IMR-90 (cell line): Measurements from ENCODE around the gene KRR1. TPM values are rescaled to one million over a fixed set of nuclear protein-coding genes. Genes with fewer than 3 reads are reported as not detected.

Experiments used
- ATAC-seq: fragments of 200-7000 bp; cut with Tn5 transposase; 2 replicates; pipeline ENCODE4 v1.9.1; 2020; ENCODE audit warnings: low read depth, mild to moderate bottlenecking, moderate library complexity
- BruUV-seq: library from RNA; stranded (reverse); fragments of 400-500 nt; replicated peaks from 2 replicates; lab custom pipeline; 2021; lab: Mats Ljungman, UMichigan
- CTCF ChIA-PET: fragments of 300-600 bp; formaldehyde crosslinking; extraction: SDS; loops from one replicate; lab custom pipeline; 2021; ENCODE audit warnings: antibody characterized with exemption; lab: Yijun Ruan, JAX
- POLR2A ChIA-PET: fragments of 300-600 bp; sonication (Branson Sonifier 250); formaldehyde crosslinking; loops from one replicate; lab custom pipeline; 2022; ENCODE audit warnings: antibody characterized with exemption; ENCODE audit not compliant: unreplicated experiment; lab: Charles Lee
- DNase-seq: peaks from one replicate; pipeline ENCODE4 v3.0.0; 2013
- H2AFZ ChIP-seq: replicated peaks from 2 replicates; pipeline ENCODE3; 2013; ENCODE audit warnings: low read length, mild to moderate bottlenecking; ENCODE audit not compliant: poor library complexity
- H2AK5ac ChIP-seq: 2 replicates; pipeline ENCODE4 v1.6.1; 2013; ENCODE audit warnings: low read depth, low read length, inconsistent platforms
- H2AK9ac ChIP-seq: replicated peaks from 2 replicates; pipeline ENCODE3; 2013; ENCODE audit warnings: mild to moderate bottlenecking, low read depth, low read length, moderate library complexity; ENCODE audit not compliant: poor library complexity
- H2BK120ac ChIP-seq: 2 replicates; pipeline ENCODE4 v1.6.1; 2013; ENCODE audit warnings: low read depth, low read length, inconsistent platforms
- H2BK15ac ChIP-seq: 3 replicates; pipeline ENCODE4 v1.6.1; 2013; ENCODE audit warnings: low read depth, low read length, inconsistent platforms
- H2BK20ac ChIP-seq: 2 replicates; pipeline ENCODE4 v1.6.1; 2013; ENCODE audit warnings: low read depth, mild to moderate bottlenecking, inconsistent platforms, low read length, moderate library complexity
- H2BK5ac ChIP-seq: 2 replicates; pipeline ENCODE4 v1.6.1; 2013; ENCODE audit warnings: mild to moderate bottlenecking, low read depth, low read length, inconsistent platforms; ENCODE audit not compliant: poor library complexity, severe bottlenecking
- H3K14ac ChIP-seq: replicated peaks from 2 replicates; pipeline ENCODE4 v1.6.1; 2013; ENCODE audit warnings: low read depth, low read length, inconsistent platforms
- H3K18ac ChIP-seq: 2 replicates; pipeline ENCODE4 v1.6.1; 2013; ENCODE audit warnings: low read depth, low read length, control low read depth
- H3K23ac ChIP-seq: 2 replicates; pipeline ENCODE4 v1.6.1; 2013; ENCODE audit warnings: low read depth, low read length, inconsistent platforms
- H3K27ac ChIP-seq: 2 replicates; pipeline ENCODE4 v1.5.1; 2013; ENCODE audit warnings: mild to moderate bottlenecking, control low read depth, low read length; ENCODE audit not compliant: insufficient read depth
- H3K27me3 ChIP-seq: 2 replicates; pipeline ENCODE4 v1.6.1; 2013; ENCODE audit warnings: low read length; ENCODE audit not compliant: control insufficient read depth, insufficient read depth
- H3K36me3 ChIP-seq: 2 replicates; pipeline ENCODE4 v1.6.1; 2013; ENCODE audit warnings: low read length, mixed read lengths; ENCODE audit not compliant: control insufficient read depth, insufficient read depth
- H3K4ac ChIP-seq: 2 replicates; pipeline ENCODE4 v1.6.1; 2013; ENCODE audit warnings: low read depth, low read length, inconsistent platforms
- H3K4me1 ChIP-seq: 2 replicates; pipeline ENCODE4 v1.6.1; 2013; ENCODE audit warnings: low read length, mixed read lengths; ENCODE audit not compliant: control insufficient read depth, insufficient read depth
- H3K4me2 ChIP-seq: 2 replicates; pipeline ENCODE4 v1.6.1; 2013; ENCODE audit warnings: low read depth, mild to moderate bottlenecking, control low read depth, low read length, moderate library complexity
- H3K4me3 ChIP-seq: 2 replicates; pipeline ENCODE4 v1.5.1; 2013; ENCODE audit warnings: low read depth, mild to moderate bottlenecking, control low read depth, low read length, moderate library complexity; ENCODE audit not compliant: insufficient read depth
- H3K56ac ChIP-seq: 2 replicates; pipeline ENCODE4 v1.6.1; 2013; ENCODE audit warnings: low read length, inconsistent platforms; ENCODE audit not compliant: insufficient read depth; ENCODE audit errors: extremely low read depth
- H3K79me1 ChIP-seq, 2 experiments: 2 replicates each; pipeline ENCODE4 v1.6.1; 2013; ENCODE audit warnings: low read length in 2 of 2, inconsistent platforms in 1 of 2, low read depth in 1 of 2
- H3K9ac ChIP-seq: 2 replicates; pipeline ENCODE4 v1.6.1; 2013; ENCODE audit warnings: low read depth, low read length, control low read depth
- H3K9me1 ChIP-seq: 2 replicates; pipeline ENCODE4 v1.6.1; 2013; ENCODE audit warnings: low read length, inconsistent platforms; ENCODE audit not compliant: insufficient read depth
- H3K9me3 ChIP-seq: 2 replicates; pipeline ENCODE4 v1.6.1; 2013; ENCODE audit warnings: low read length; ENCODE audit not compliant: control insufficient read depth, insufficient read depth
- H4K20me1 ChIP-seq: 2 replicates; pipeline ENCODE4 v1.6.1; 2013; ENCODE audit warnings: low read length, inconsistent platforms; ENCODE audit not compliant: insufficient read depth
- H4K5ac ChIP-seq: 2 replicates; pipeline ENCODE4 v1.6.1; 2013; ENCODE audit warnings: mild to moderate bottlenecking, low read depth, low read length, control low read depth
- H4K8ac ChIP-seq, 2 experiments: 2 replicates each; pipeline ENCODE4 v1.6.1; 2013; ENCODE audit warnings: low read depth in 2 of 2, low read length in 2 of 2, control low read depth in 1 of 2, inconsistent platforms in 1 of 2
- H4K91ac ChIP-seq: 2 replicates; pipeline ENCODE4 v1.6.1; 2013; ENCODE audit warnings: low read depth, low read length, inconsistent platforms; ENCODE audit not compliant: insufficient read depth
- CEBPB ChIP-seq: IDR thresholded peaks from 2 replicates; pipeline ENCODE4 v1.6.1; 2012; ENCODE audit warnings: low read depth, low read length, improper control_type of control experiment
- CHD1 ChIP-seq: IDR thresholded peaks from 2 replicates; pipeline ENCODE4 v1.6.1; 2012; ENCODE audit warnings: low read depth, low read length, improper control_type of control experiment
- FOS ChIP-seq: fragments of 150-350 bp; IDR thresholded peaks from 2 replicates; pipeline ENCODE4 v1.6.1; 2016; ENCODE audit warnings: low read depth, low read length
- MXI1 ChIP-seq: IDR thresholded peaks from 2 replicates; pipeline ENCODE4 v1.6.1; 2012; ENCODE audit warnings: low read depth, mild to moderate bottlenecking, low read length, moderate library complexity, borderline replicate concordance
- RCOR1 ChIP-seq: IDR thresholded peaks from 2 replicates; pipeline ENCODE4 v1.6.1; 2012; ENCODE audit warnings: mild to moderate bottlenecking, low read length, improper control_type of control experiment; ENCODE audit not compliant: insufficient replicate concordance
- dilution Hi-C: fragments of 300-500 bp; cut with HindIII; formaldehyde crosslinking; loops from one replicate; pipeline ENCODE4 v1.14.3; 2018; ENCODE audit warnings: low sequenced_read_pairs; ENCODE audit not compliant: unreplicated experiment
- in situ Hi-C: fragments of 300-500 bp; cut with MboI; formaldehyde crosslinking; loops from 3 replicates; pipeline ENCODE4 v1.14.3; 2019; ENCODE audit warnings: low sequenced_read_pairs, inconsistent platforms, mixed read lengths
- intact Hi-C: fragments of 100-400 bp; cut with micrococcal nuclease; formaldehyde crosslinking; loops from 2 replicates; pipeline ENCODE4 v1.10.0; 2022
- polyA plus RNA-seq, 3 experiments: library from polyadenylated mRNA; depleted of rRNA; stranded (reverse); fragments of >200 nt; gene quantifications; 2 replicates each; pipeline ENCODE4 v1.2.3, GENCODE V29; 2012; ENCODE audit warnings: low replicate concordance in 1 of 3
- total RNA-seq: library from RNA; depleted of rRNA; stranded (reverse); fragments of >200 nt; gene quantifications from 2 replicates; pipeline ENCODE4 v1.2.3, GENCODE V29; 2012

The KRR1 gene
- total and polyA plus RNA-seq, 2 of the 4 experiments (the other 2 are of a cell fraction) = 18.3 to 31.4 TPM

GRCh38 chr12:75471902-75472890 lies 39.2 kb downstream of the KRR1 start (continued):
- no peak for TF ChIP-seq MXI1

DNA sequence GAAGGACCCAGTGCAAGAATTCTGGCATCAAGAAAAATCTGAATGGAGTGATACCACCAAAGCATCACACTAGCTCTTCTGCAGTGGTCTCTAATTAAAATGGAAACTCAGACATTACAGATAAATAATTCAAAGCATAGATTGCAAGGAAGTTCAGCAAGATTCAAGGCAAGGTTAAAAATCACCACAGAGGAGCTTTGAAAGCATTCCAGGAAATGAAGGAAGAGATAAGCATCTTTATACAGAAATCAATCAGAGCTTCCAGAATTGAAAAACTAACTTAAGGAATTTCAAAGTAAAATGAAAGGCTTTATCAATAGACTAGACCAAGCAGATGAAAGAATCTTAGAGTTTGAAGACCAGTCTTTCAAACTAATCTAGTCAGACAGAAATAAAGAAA lies 51.2 kb downstream of the KRR1 start:
- intact Hi-C loops = no loop called here
- ChIA-PET CTCF (no interaction called here), POLR2A (interaction anchor here (0.6 kb wide), 1 partner anchor 437 kb away, joined by 3 read pairs; no protein-coding TSS in a partner anchor)
- no peak overlapping the region for H2AK9ac ChIP-seq
- no peaks in the 10 kb centered on the region for H3K79me1 ChIP-seq
- no peak overlapping the region for H4K91ac ChIP-seq
- H2AFZ ChIP-seq = no peak overlapping the region
- H2BK5ac ChIP-seq = no peak overlapping the region
- H2BK20ac ChIP-seq = no peak overlapping the region
- no TSS peak for BruUV-seq
- H3K9me3 ChIP-seq = peaks cover 4% of the 10 kb centered on the region; the same call in 1 of the 2 replicates
- H3K4ac ChIP-seq = no peak overlapping the region
- H2BK15ac ChIP-seq = no peak overlapping the region
- no peaks in the 10 kb centered on the region for H4K20me1 ChIP-seq
- no peak overlapping the region for H2BK120ac ChIP-seq
- in situ Hi-C loops = no loop called here
- no peaks in the 10 kb centered on the region for H3K27me3 ChIP-seq
- no peak overlapping the region for H3K18ac ChIP-seq
- no peaks in the 10 kb centered on the region for H3K36me3 ChIP-seq
- H3K56ac ChIP-seq = no peak overlapping the region
- no peak overlapping the region for H3K14ac ChIP-seq
- H3K4me1 ChIP-seq = no peaks in the 10 kb centered on the region
- DNase-seq (no peak), ATAC-seq (no peak)
- no peak overlapping the region for H4K5ac ChIP-seq
- no peaks in the 10 kb centered on the region for H3K9me1 ChIP-seq
- dilution Hi-C loops = no loop called here
- H3K9ac ChIP-seq = no peak overlapping the region
- H3K27ac ChIP-seq = no peak overlapping the region
- H2AK5ac ChIP-seq = no peak overlapping the region
- no peak overlapping the region for H3K4me3 ChIP-seq
- H3K23ac ChIP-seq = no peak overlapping the region
- no peak for TF ChIP-seq FOS
- TF ChIP-seq CEBPB = no peak
- TF ChIP-seq MXI1 = no peak
- no peak for TF ChIP-seq RCOR1
- no peak for TF ChIP-seq CHD1
- no peak overlapping the region for H3K4me2 ChIP-seq
- no peak overlapping the region for H4K8ac ChIP-seq
